ENCODE data around the gene ARHGAP40. TPM values are rescaled to one million over a fixed set of nuclear protein-coding genes. Genes with fewer than 3 reads are reported as not detected.

The ARHGAP40 gene
- total RNA-seq (not detected), polyA plus RNA-seq (ENCODE audit: insufficient read length in 2 of 2) (under 1 TPM; 0.15 to 0.25 TPM)
- long read RNA-seq, donor 1 = 0 reads
- long read RNA-seq, donor 2 = 0 reads
- long read RNA-seq, donor 3 = 0 reads
- long read RNA-seq, donor 4 = 0 reads

GRCh38 chr20:38601216-38602184 lies at the start of gene ARHGAP40:
TSS of gene ARHGAP40 (plus strand) at chr20:38601809.
- no peaks in the 10 kb centered on the region for H3K36me3 ChIP-seq (ENCODE audit: control insufficient read depth, insufficient read depth, low read length)
- H3K4me1 ChIP-seq (ENCODE audit: control insufficient read depth, insufficient read depth, low read length) = peaks cover 3% of the 10 kb centered on the region
- H3K9me3 ChIP-seq (ENCODE audit: control insufficient read depth, insufficient read depth, low read length) = no peaks in the 10 kb centered on the region
- WGBS (ENCODE audit: insufficient coverage) = 15% methylated on average over 36 of the region's 42 CpGs
- no peak within 1 kb of the TSS for H3K27ac ChIP-seq (ENCODE audit: low read depth, low read length)
- no peak for DNase-seq (ENCODE audit: low read depth in 4 of 6, low spot score in 6 of 6)
- peaks cover 32% of the 10 kb centered on the region for H3K27me3 ChIP-seq (ENCODE audit: control insufficient read depth, insufficient read depth, low read length)
- no peak within 1 kb of the TSS for H3K4me3 ChIP-seq (ENCODE audit: low read depth, low read length)

GRCh38 chr20:38554986-38555385 lies 46.6 kb upstream of the ARHGAP40 start:
- no peaks in the 10 kb centered on the region for H3K27me3 ChIP-seq (ENCODE audit: control insufficient read depth, insufficient read depth, low read length)
- H3K9me3 ChIP-seq (ENCODE audit: control insufficient read depth, insufficient read depth, low read length) = no peaks in the 10 kb centered on the region
- H3K4me3 ChIP-seq (ENCODE audit: low read depth, low read length) = no peak overlapping the region
- no peaks in the 10 kb centered on the region for H3K4me1 ChIP-seq (ENCODE audit: control insufficient read depth, insufficient read depth, low read length)
- 80% methylated on average over 1 of the region's 2 CpGs for WGBS (ENCODE audit: insufficient coverage)
- H3K27ac ChIP-seq (ENCODE audit: low read depth, low read length) = no peak overlapping the region
- H3K36me3 ChIP-seq (ENCODE audit: control insufficient read depth, insufficient read depth, low read length) = peaks cover 24% of the 10 kb centered on the region
- no peak for DNase-seq (ENCODE audit: low read depth in 4 of 6, low spot score in 6 of 6)

GRCh38 chr20:38555395-38555794 lies 46.2 kb upstream of the ARHGAP40 start:
- peaks cover 24% of the 10 kb centered on the region for H3K36me3 ChIP-seq (ENCODE audit: control insufficient read depth, insufficient read depth, low read length)
- DNase-seq (ENCODE audit: low read depth in 4 of 6, low spot score in 6 of 6) = no peak
- H3K4me3 ChIP-seq (ENCODE audit: low read depth, low read length) = no peak overlapping the region
- no peaks in the 10 kb centered on the region for H3K4me1 ChIP-seq (ENCODE audit: control insufficient read depth, insufficient read depth, low read length)
- H3K27me3 ChIP-seq (ENCODE audit: control insufficient read depth, insufficient read depth, low read length) = no peaks in the 10 kb centered on the region
- H3K9me3 ChIP-seq (ENCODE audit: control insufficient read depth, insufficient read depth, low read length) = no peaks in the 10 kb centered on the region
- no peak overlapping the region for H3K27ac ChIP-seq (ENCODE audit: low read depth, low read length)

- Histone ChIP-seq H3K36me3 (ENCODE audit: control insufficient read depth, insufficient read depth, low read length) (peaks cover 17% of the 10 kb centered on the region), H3K4me1 (ENCODE audit: control insufficient read depth, insufficient read depth, low read length) (no peaks in the 10 kb centered on the region), H3K9me3 (ENCODE audit: control insufficient read depth, insufficient read depth, low read length) (no peaks in the 10 kb centered on the region), H3K4me3 (ENCODE audit: low read depth, low read length) (no peak overlapping the region), H3K27me3 (ENCODE audit: control insufficient read depth, insufficient read depth, low read length) (no peaks in the 10 kb centered on the region), H3K27ac (ENCODE audit: low read depth, low read length) (no peak overlapping the region)
- DNase-seq (ENCODE audit: low read depth in 4 of 6, low spot score in 6 of 6) = no peak
- no CpG with 5 or more reads among the region's 2 CpGs for WGBS (ENCODE audit: insufficient coverage)
Measured at GRCh38 chr20:38557174-38557573, 44.4 kb upstream of the ARHGAP40 start.

GRCh38 chr20:38558596-38559360 lies 42.8 kb upstream of the ARHGAP40 start:
- no peak for DNase-seq (ENCODE audit: low read depth in 4 of 6, low spot score in 6 of 6)
- Histone ChIP-seq H3K27ac (ENCODE audit: low read depth, low read length) (no peak overlapping the region), H3K4me3 (ENCODE audit: low read depth, low read length) (no peak overlapping the region), H3K4me1 (ENCODE audit: control insufficient read depth, insufficient read depth, low read length) (no peaks in the 10 kb centered on the region), H3K36me3 (ENCODE audit: control insufficient read depth, insufficient read depth, low read length) (peaks cover 13% of the 10 kb centered on the region), H3K9me3 (ENCODE audit: control insufficient read depth, insufficient read depth, low read length) (no peaks in the 10 kb centered on the region), H3K27me3 (ENCODE audit: control insufficient read depth, insufficient read depth, low read length) (no peaks in the 10 kb centered on the region)
- no CpG with 5 or more reads among the region's 3 CpGs for WGBS (ENCODE audit: insufficient coverage)

- Histone ChIP-seq H3K36me3 (ENCODE audit: control insufficient read depth, insufficient read depth, low read length) (peaks cover 13% of the 10 kb centered on the region), H3K4me3 (ENCODE audit: low read depth, low read length) (no peak overlapping the region), H3K27me3 (ENCODE audit: control insufficient read depth, insufficient read depth, low read length) (no peaks in the 10 kb centered on the region), H3K4me1 (ENCODE audit: control insufficient read depth, insufficient read depth, low read length) (no peaks in the 10 kb centered on the region), H3K27ac (ENCODE audit: low read depth, low read length) (no peak overlapping the region), H3K9me3 (ENCODE audit: control insufficient read depth, insufficient read depth, low read length) (no peaks in the 10 kb centered on the region)
- WGBS (ENCODE audit: insufficient coverage) = 100% methylated on average over 1 of the region's 3 CpGs
- DNase-seq (ENCODE audit: low read depth in 4 of 6, low spot score in 6 of 6) = no peak
Measured at GRCh38 chr20:38559764-38560163, 41.8 kb upstream of the ARHGAP40 start.

- Histone ChIP-seq H3K27ac (ENCODE audit: low read depth, low read length) (no peak overlapping the region), H3K4me3 (ENCODE audit: low read depth, low read length) (no peak overlapping the region), H3K36me3 (ENCODE audit: control insufficient read depth, insufficient read depth, low read length) (peaks cover 18% of the 10 kb centered on the region), H3K27me3 (ENCODE audit: control insufficient read depth, insufficient read depth, low read length) (no peaks in the 10 kb centered on the region), H3K4me1 (ENCODE audit: control insufficient read depth, insufficient read depth, low read length) (no peaks in the 10 kb centered on the region), H3K9me3 (ENCODE audit: control insufficient read depth, insufficient read depth, low read length) (no peaks in the 10 kb centered on the region)
- no peak for DNase-seq (ENCODE audit: low read depth in 4 of 6, low spot score in 6 of 6)
- 83% methylated on average over 1 of the region's 6 CpGs for WGBS (ENCODE audit: insufficient coverage)
Measured at GRCh38 chr20:38563802-38564431, 37.7 kb upstream of the ARHGAP40 start.

GRCh38 chr20:38564680-38565079 lies 36.9 kb upstream of the ARHGAP40 start:
- 100% methylated on average over 1 of the region's 1 CpG for WGBS (ENCODE audit: insufficient coverage)
- Histone ChIP-seq H3K36me3 (ENCODE audit: control insufficient read depth, insufficient read depth, low read length) (peaks cover 13% of the 10 kb centered on the region), H3K4me1 (ENCODE audit: control insufficient read depth, insufficient read depth, low read length) (no peaks in the 10 kb centered on the region), H3K9me3 (ENCODE audit: control insufficient read depth, insufficient read depth, low read length) (no peaks in the 10 kb centered on the region), H3K27me3 (ENCODE audit: control insufficient read depth, insufficient read depth, low read length) (no peaks in the 10 kb centered on the region), H3K27ac (ENCODE audit: low read depth, low read length) (no peak overlapping the region), H3K4me3 (ENCODE audit: low read depth, low read length) (no peak overlapping the region)
- no peak for DNase-seq (ENCODE audit: low read depth in 4 of 6, low spot score in 6 of 6)

GRCh38 chr20:38566036-38566598 lies 35.5 kb upstream of the ARHGAP40 start:
- H3K4me3 ChIP-seq (ENCODE audit: low read depth, low read length) = no peak overlapping the region
- H3K9me3 ChIP-seq (ENCODE audit: control insufficient read depth, insufficient read depth, low read length) = no peaks in the 10 kb centered on the region
- H3K27ac ChIP-seq (ENCODE audit: low read depth, low read length) = no peak overlapping the region
- no peak for DNase-seq (ENCODE audit: low read depth in 4 of 6, low spot score in 6 of 6)
- H3K36me3 ChIP-seq (ENCODE audit: control insufficient read depth, insufficient read depth, low read length) = peaks cover 12% of the 10 kb centered on the region
- H3K27me3 ChIP-seq (ENCODE audit: control insufficient read depth, insufficient read depth, low read length) = no peaks in the 10 kb centered on the region
- H3K4me1 ChIP-seq (ENCODE audit: control insufficient read depth, insufficient read depth, low read length) = no peaks in the 10 kb centered on the region
- 100% methylated on average over 2 of the region's 6 CpGs for WGBS (ENCODE audit: insufficient coverage)
